A172 (cell line): Measurements from ENCODE around the gene SENP7. TPM values are rescaled to one million over a fixed set of nuclear protein-coding genes. Genes with fewer than 3 reads are reported as not detected.
"Not testable (repeated sequence)": the region's sequence is repeated elsewhere in the genome, so short reads cannot be mapped to it uniquely, and the experiment has no call there.

Experiments
- DNase-seq: peaks from one replicate; pipeline ENCODE4 v3.0.0-alpha.2; 2015; ENCODE audit warnings: low spot score
- total RNA-seq: library from RNA; depleted of rRNA; stranded (reverse); fragments of >200 nt; shearing (Covaris generic); gene quantifications from 2 replicates; pipeline ENCODE4 v1.2.3, GENCODE V29; 2014

The SENP7 gene
- total RNA-seq, 1 experiment from 2014 or later, result 23.6 TPM

GRCh38 chr3:101453961-101454360 lies 59.1 kb downstream of the SENP7 start:
- no peak for DNase-seq

GRCh38 chr3:101438641-101439040 lies 74.4 kb downstream of the SENP7 start:
- not testable (repeated sequence) for DNase-seq

GRCh38 chr3:101433652-101434051 lies 79.4 kb downstream of the SENP7 start:
- no peak for DNase-seq

- DNase-seq, result no peak
Measured at GRCh38 chr3:101423984-101424888, 88.8 kb downstream of the SENP7 start.

- DNase-seq, result no peak
Measured at GRCh38 chr3:101418851-101419250, 94.2 kb downstream of the SENP7 start.

- DNase-seq, result no peak
Measured at GRCh38 chr3:101414121-101414520, 98.9 kb downstream of the SENP7 start.

GRCh38 chr3:101413656-101414055 lies 99.4 kb downstream of the SENP7 start:
- no peak for DNase-seq

GRCh38 chr3:101391413-101391950 lies 121.5 kb downstream of the SENP7 start:
- DNase-seq, result no peak

- no peak for DNase-seq
Measured at GRCh38 chr3:101388706-101389105, 124.3 kb downstream of the SENP7 start.

- no peak for DNase-seq
Measured at GRCh38 chr3:101387351-101387750, 125.7 kb downstream of the SENP7 start.

GRCh38 chr3:101384426-101384825 lies 128.6 kb downstream of the SENP7 start:
- DNase-seq, result no peak

GRCh38 chr3:101383656-101384055 lies 129.4 kb downstream of the SENP7 start:
- DNase-seq, result no peak

- DNase-seq, result no peak
Measured at GRCh38 chr3:101383156-101383575, 129.8 kb downstream of the SENP7 start.

- peak; percentile 41 for DNase-seq
Measured at GRCh38 chr3:101381809-101382208, 131.2 kb downstream of the SENP7 start.

GRCh38 chr3:101379658-101380376 lies 133.2 kb downstream of the SENP7 start:
- DNase-seq, result no peak

- peak; percentile 58 for DNase-seq
Measured at GRCh38 chr3:101377796-101378195, 135.2 kb downstream of the SENP7 start.

GRCh38 chr3:101377209-101377608 lies 135.8 kb downstream of the SENP7 start:
- DNase-seq, result peak; percentile 2

- no peak for DNase-seq
Measured at GRCh38 chr3:101375586-101375985, 137.4 kb downstream of the SENP7 start.

GRCh38 chr3:101362406-101362805 lies 150.6 kb downstream of the SENP7 start:
- DNase-seq, result no peak

GRCh38 chr3:101351829-101352228 lies 161.2 kb downstream of the SENP7 start:
- no peak for DNase-seq

GRCh38 chr3:101340591-101340990 lies 172.4 kb downstream of the SENP7 start:
- DNase-seq, result peak; percentile 28

- DNase-seq, result no peak
Measured at GRCh38 chr3:101333883-101334282, 179.1 kb downstream of the SENP7 start.
